CD4-positive, alpha-beta T cell treated with Interleukin-6 at 100 ng/mL for 8 hours (primary cell): Measurements from ENCODE around the gene ATP7B.
A peak's percentile ranks its signal among the peaks of the same experiment; 100 is the strongest.

ENCODE experiments used
- DNase-seq: peaks from one replicate; pipeline ENCODE4 v3.0.0-alpha.2; 2020; ENCODE audit warnings: mixed read lengths, low spot score

ATP7B gene

GRCh38 chr13:51950722-51951121 is 60.5 kb downstream of the ATP7B start:
- peak; percentile 57 for DNase-seq

GRCh38 chr13:51946163-51946669 is 65.0 kb downstream of the ATP7B start:
- DNase-seq, result no peak

- DNase-seq, result no peak
Measured at GRCh38 chr13:51945149-51945548, 66.1 kb downstream of the ATP7B start.

- DNase-seq, result no peak
Measured at GRCh38 chr13:51944428-51944827, 66.8 kb downstream of the ATP7B start.

- no peak for DNase-seq
Measured at GRCh38 chr13:51943721-51944120, 67.5 kb downstream of the ATP7B start.

- peak; percentile 57 for DNase-seq
Measured at GRCh38 chr13:51942189-51942588, 69.1 kb downstream of the ATP7B start.

- DNase-seq, result no peak
Measured at GRCh38 chr13:51938454-51938853, 72.8 kb downstream of the ATP7B start.

GRCh38 chr13:51937320-51938290 is 73.6 kb downstream of the ATP7B start:
- DNase-seq, result no peak

GRCh38 chr13:51935326-51936171 is 75.7 kb downstream of the ATP7B start:
- no peak for DNase-seq

- no peak for DNase-seq
Measured at GRCh38 chr13:51934461-51935087, 76.7 kb downstream of the ATP7B start.

GRCh38 chr13:51933466-51934058 is 77.7 kb downstream of the ATP7B start:
- no peak for DNase-seq

- no peak for DNase-seq
Measured at GRCh38 chr13:51932231-51932630, 79.0 kb downstream of the ATP7B start.

GRCh38 chr13:51931606-51932005 is 79.6 kb downstream of the ATP7B start:
- DNase-seq, result no peak

- no peak for DNase-seq
Measured at GRCh38 chr13:51929699-51930098, 81.6 kb downstream of the ATP7B start.

GRCh38 chr13:51928231-51928630 is 83.0 kb downstream of the ATP7B start:
- DNase-seq, result no peak

- no peak for DNase-seq
Measured at GRCh38 chr13:51927129-51927528, 84.1 kb downstream of the ATP7B start.

GRCh38 chr13:51926528-51926885 is 84.7 kb downstream of the ATP7B start:
- DNase-seq, result no peak

GRCh38 chr13:51925865-51926527 is 85.3 kb downstream of the ATP7B start:
- no peak for DNase-seq

- DNase-seq, result no peak
Measured at GRCh38 chr13:51924756-51925544, 86.3 kb downstream of the ATP7B start.

GRCh38 chr13:51923983-51924539 is 87.2 kb downstream of the ATP7B start:
- DNase-seq, result no peak
